ENCODE measurements around the gene BIN1.

DNA sequence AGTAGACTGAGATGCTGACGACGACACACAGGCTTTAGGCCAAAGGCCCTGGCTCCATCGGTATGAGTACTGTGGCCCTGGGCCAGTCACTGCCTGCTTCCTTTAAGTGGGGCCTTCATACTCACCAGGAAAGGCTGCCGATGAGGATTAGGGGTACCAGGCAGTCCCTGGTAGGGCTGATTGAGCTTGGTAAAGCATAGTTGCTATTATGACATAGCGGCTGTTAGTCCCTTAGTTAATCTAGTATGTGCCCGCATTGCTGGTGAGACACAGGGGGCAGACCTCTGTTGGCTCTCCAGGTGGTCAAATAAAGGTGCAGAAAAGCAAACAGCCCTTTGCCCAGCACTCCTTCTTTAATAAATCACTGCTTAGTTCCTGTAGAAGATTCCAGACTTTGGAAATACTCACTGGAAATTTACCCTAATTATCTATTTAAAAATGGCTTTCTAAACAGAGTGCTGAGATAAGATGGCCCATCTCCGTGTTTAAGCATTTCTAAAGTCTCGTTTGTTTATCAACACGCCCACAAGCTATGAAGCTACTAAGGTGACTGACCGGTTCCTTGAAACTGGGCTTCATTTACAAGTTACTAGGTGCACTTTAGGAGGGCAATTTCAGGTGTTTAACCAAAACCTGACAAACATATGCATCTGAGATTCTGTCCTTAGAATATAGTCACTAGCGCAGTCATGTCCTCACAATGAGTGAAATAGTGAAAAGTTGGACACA is 8.7 kb upstream of the BIN1 start:
- TF ChIP-seq, protein P1, sequence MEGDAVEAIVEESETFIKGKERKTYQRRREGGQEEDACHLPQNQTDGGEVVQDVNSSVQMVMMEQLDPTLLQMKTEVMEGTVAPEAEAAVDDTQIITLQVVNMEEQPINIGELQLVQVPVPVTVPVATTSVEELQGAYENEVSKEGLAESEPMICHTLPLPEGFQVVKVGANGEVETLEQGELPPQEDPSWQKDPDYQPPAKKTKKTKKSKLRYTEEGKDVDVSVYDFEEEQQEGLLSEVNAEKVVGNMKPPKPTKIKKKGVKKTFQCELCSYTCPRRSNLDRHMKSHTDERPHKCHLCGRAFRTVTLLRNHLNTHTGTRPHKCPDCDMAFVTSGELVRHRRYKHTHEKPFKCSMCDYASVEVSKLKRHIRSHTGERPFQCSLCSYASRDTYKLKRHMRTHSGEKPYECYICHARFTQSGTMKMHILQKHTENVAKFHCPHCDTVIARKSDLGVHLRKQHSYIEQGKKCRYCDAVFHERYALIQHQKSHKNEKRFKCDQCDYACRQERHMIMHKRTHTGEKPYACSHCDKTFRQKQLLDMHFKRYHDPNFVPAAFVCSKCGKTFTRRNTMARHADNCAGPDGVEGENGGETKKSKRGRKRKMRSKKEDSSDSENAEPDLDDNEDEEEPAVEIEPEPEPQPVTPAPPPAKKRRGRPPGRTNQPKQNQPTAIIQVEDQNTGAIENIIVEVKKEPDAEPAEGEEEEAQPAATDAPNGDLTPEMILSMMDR (conservative IDR thresholded peaks at IDR 0.05; ENCODE audit: low read depth, low read length), result no peak
- no peak for TF ChIP-seq EZH2 (IDR thresholded peaks at IDR 0.05; ENCODE audit: borderline replicate concordance, low read depth, low read length, poor library complexity, severe bottlenecking)

All from A673 (cell line).